GM19351 (cell line): ENCODE data around the gene KRT79.

Source experiments
- ATAC-seq: cut with Tn5 transposase; IDR thresholded peaks from one replicate; pipeline ENCODE4 v1.9.1; 2021; ENCODE audit warnings: mild to moderate bottlenecking, moderate library complexity; ENCODE audit not compliant: unreplicated experiment

Gene KRT79

GRCh38 chr12:52836042-52836466 lies 1.9 kb upstream of the KRT79 start:
- no peak for ATAC-seq

- ATAC-seq = no peak
Measured at GRCh38 chr12:52835271-52836041, 1.3 kb upstream of the KRT79 start.

- ATAC-seq = no peak
Measured at GRCh38 chr12:52834727-52835001, 553 bp upstream of the KRT79 start.

- ATAC-seq = no peak
Measured at GRCh38 chr12:52832985-52833905, 866 bp downstream of the KRT79 start.

- no peak for ATAC-seq
Measured at GRCh38 chr12:52832451-52832850, 1.7 kb downstream of the KRT79 start.

GRCh38 chr12:52831251-52831650 lies 2.9 kb downstream of the KRT79 start:
- no peak for ATAC-seq

- no peak for ATAC-seq
Measured at GRCh38 chr12:52829986-52830770, 3.9 kb downstream of the KRT79 start.

GRCh38 chr12:52828591-52829021 lies 5.5 kb downstream of the KRT79 start:
- ATAC-seq = no peak

GRCh38 chr12:52828156-52828555 lies 6.0 kb downstream of the KRT79 start:
- ATAC-seq = no peak

GRCh38 chr12:52827499-52828090 lies 6.5 kb downstream of the KRT79 start:
- ATAC-seq = no peak

- no peak for ATAC-seq
Measured at GRCh38 chr12:52826611-52827498, 7.3 kb downstream of the KRT79 start.

GRCh38 chr12:52825961-52826360 lies 8.2 kb downstream of the KRT79 start:
- no peak for ATAC-seq

GRCh38 chr12:52824741-52825410 lies 9.2 kb downstream of the KRT79 start:
- ATAC-seq = no peak

- no peak for ATAC-seq
Measured at GRCh38 chr12:52823761-52824450, 10.2 kb downstream of the KRT79 start.

GRCh38 chr12:52822771-52823510 lies 11.2 kb downstream of the KRT79 start:
- no peak for ATAC-seq

- no peak for ATAC-seq
Measured at GRCh38 chr12:52821826-52822660, 12.1 kb downstream of the KRT79 start.

GRCh38 chr12:52821071-52821730 lies 12.9 kb downstream of the KRT79 start:
- ATAC-seq = no peak
